ENCODE data around the gene ITGA7.

Gene ITGA7

GRCh38 chr12:55717011-55718007 lies 9.6 kb upstream of the ITGA7 start:
- peak; percentile 65 for DNase-seq (ENCODE audit: low spot score)

- no peak for DNase-seq (ENCODE audit: low spot score)
These were observed 8.9 kb upstream of the ITGA7 start for GRCh38 chr12:55716582-55716957.

GRCh38 chr12:55715833-55716581 lies 8.3 kb upstream of the ITGA7 start, which contains the start of gene BLOC1S1:
TSS of gene BLOC1S1 (plus strand) at chr12:55716046. CDS start at chr12:55716052, 6 bp downstream.
- peak; percentile 91 for DNase-seq (ENCODE audit: low spot score)

- DNase-seq (ENCODE audit: low spot score), result no peak
These were observed 7.6 kb upstream of the ITGA7 start for GRCh38 chr12:55715169-55715764.

- peak; percentile 89 for DNase-seq (ENCODE audit: low spot score)
These were observed 6.0 kb upstream of the ITGA7 start for GRCh38 chr12:55713721-55714120.

GRCh38 chr12:55712700-55713415 lies 5.2 kb upstream of the ITGA7 start:
- DNase-seq (ENCODE audit: low spot score), result no peak

GRCh38 chr12:55711786-55712553 lies 4.3 kb upstream of the ITGA7 start:
- DNase-seq (ENCODE audit: low spot score), result no peak

- no peak for DNase-seq (ENCODE audit: low spot score)
These were observed 1.1 kb upstream of the ITGA7 start for GRCh38 chr12:55708695-55709233.

- DNase-seq (ENCODE audit: low spot score), result no peak
These were observed 459 bp downstream of the ITGA7 start for GRCh38 chr12:55707219-55707671.

- DNase-seq (ENCODE audit: low spot score), result no peak
These were observed 1.0 kb downstream of the ITGA7 start for GRCh38 chr12:55706568-55707218.

GRCh38 chr12:55705782-55706402 lies 1.8 kb downstream of the ITGA7 start:
- DNase-seq (ENCODE audit: low spot score), result no peak

- DNase-seq (ENCODE audit: low spot score), result no peak
These were observed 2.6 kb downstream of the ITGA7 start for GRCh38 chr12:55704824-55705718.

- DNase-seq (ENCODE audit: low spot score), result no peak
These were observed 3.6 kb downstream of the ITGA7 start for GRCh38 chr12:55703901-55704761.

- DNase-seq (ENCODE audit: low spot score), result no peak
These were observed 4.4 kb downstream of the ITGA7 start for GRCh38 chr12:55703288-55703687.

GRCh38 chr12:55702861-55703260 lies 4.8 kb downstream of the ITGA7 start:
- DNase-seq (ENCODE audit: low spot score), result no peak

GRCh38 chr12:55700255-55701018 lies 7.3 kb downstream of the ITGA7 start:
- no peak for DNase-seq (ENCODE audit: low spot score)

Data from hepatic stellate cell (primary cell).